ENCODE results near the gene SETD2. TPM values are rescaled to one million over a fixed set of nuclear protein-coding genes. Genes with fewer than 3 reads are reported as not detected.

SETD2 gene
- total and polyA plus RNA-seq, 9 of the 15 experiments (the other 6 are each of a cell fraction or from before 2014, with no cell fraction given), result 8.2 to 44.0 (median 33.6) TPM

GRCh38 chr3:47164007-47164881, at the start of gene SETD2 (continued):
- TF ChIP-seq SMC3 (conservative IDR thresholded peaks at IDR 0.05; ENCODE audit: insufficient read depth, low read depth, low read length), result no peak
- peak in 1 of 2 experiments; percentile 44; a peak in 1 of 4 replicates for TF ChIP-seq KDM4B (IDR thresholded peaks at IDR 0.05; ENCODE audit: borderline replicate concordance in 2 of 2, low read depth in 1 of 2)
- no peak for TF ChIP-seq TSHZ1 (CRISPR knock-in tag; IDR thresholded peaks at IDR 0.05)
- no peak for TF ChIP-seq CHD1 (IDR thresholded peaks at IDR 0.05; ENCODE audit: low read length)
- peak; percentile 71 for TF ChIP-seq ATF1 (CRISPR knock-in tag; IDR thresholded peaks at IDR 0.05)
- peak; percentile 92 for TF ChIP-seq ATF1 (tag; IDR thresholded peaks at IDR 0.05)
- no peak for TF ChIP-seq MITF (IDR thresholded peaks at IDR 0.05)
- no peak for TF ChIP-seq ZNF444 (CRISPR knock-in tag; IDR thresholded peaks at IDR 0.05)
- peak; percentile 19; the same call in 1 of the 2 replicates for TF ChIP-seq E2F4 (CRISPR knock-in tag; IDR thresholded peaks at IDR 0.05; ENCODE audit: low read depth)
- no peak; the same call in 1 of the 2 replicates for TF ChIP-seq ZNF431 (CRISPR knock-in tag; IDR thresholded peaks at IDR 0.05)
- TF ChIP-seq HMG20B (CRISPR knock-in tag; IDR thresholded peaks at IDR 0.05), result 0 out of 2 replicates have a peak, but pooled peaks have one; percentile 64
- TF ChIP-seq ZC3H11A (IDR thresholded peaks at IDR 0.05; ENCODE audit: low read depth, low read length), result no peak
- TF ChIP-seq NR2C2 (CRISPR knock-in tag; IDR thresholded peaks at IDR 0.05), result peak; percentile 90; the same call in 1 of the 2 replicates
- peak; percentile 93 for TF ChIP-seq NR2C2 (tag; IDR thresholded peaks at IDR 0.05)
- TF ChIP-seq SMARCC2 (IDR thresholded peaks at IDR 0.05; ENCODE audit: low read depth), result no peak
- TF ChIP-seq RBM22 (IDR thresholded peaks at IDR 0.05; ENCODE audit: low read depth, low read length, poor library complexity, severe bottlenecking), result no peak
- TF ChIP-seq RBFOX2 (IDR thresholded peaks at IDR 0.05; ENCODE audit: low read depth, low read length), result peak; percentile 77
- no peak; the same call in 1 of the 2 replicates for TF ChIP-seq LARP7 (IDR thresholded peaks at IDR 0.05)
- peak; percentile 65 for TF ChIP-seq HCFC1 (IDR thresholded peaks at IDR 0.05; ENCODE audit: low read depth, low read length)
- no peak for TF ChIP-seq KLF10 (CRISPR knock-in tag; IDR thresholded peaks at IDR 0.05)
- no peak for TF ChIP-seq XRCC3 (IDR thresholded peaks at IDR 0.05)
